ENCODE results near the gene IQCC. TPM values are rescaled to one million over a fixed set of nuclear protein-coding genes. Genes with fewer than 3 reads are reported as not detected.

IQCC gene
- polyA plus RNA-seq, 1 of the 3 experiments (the other 2 are of a cell fraction): 2.4 TPM

DNA sequence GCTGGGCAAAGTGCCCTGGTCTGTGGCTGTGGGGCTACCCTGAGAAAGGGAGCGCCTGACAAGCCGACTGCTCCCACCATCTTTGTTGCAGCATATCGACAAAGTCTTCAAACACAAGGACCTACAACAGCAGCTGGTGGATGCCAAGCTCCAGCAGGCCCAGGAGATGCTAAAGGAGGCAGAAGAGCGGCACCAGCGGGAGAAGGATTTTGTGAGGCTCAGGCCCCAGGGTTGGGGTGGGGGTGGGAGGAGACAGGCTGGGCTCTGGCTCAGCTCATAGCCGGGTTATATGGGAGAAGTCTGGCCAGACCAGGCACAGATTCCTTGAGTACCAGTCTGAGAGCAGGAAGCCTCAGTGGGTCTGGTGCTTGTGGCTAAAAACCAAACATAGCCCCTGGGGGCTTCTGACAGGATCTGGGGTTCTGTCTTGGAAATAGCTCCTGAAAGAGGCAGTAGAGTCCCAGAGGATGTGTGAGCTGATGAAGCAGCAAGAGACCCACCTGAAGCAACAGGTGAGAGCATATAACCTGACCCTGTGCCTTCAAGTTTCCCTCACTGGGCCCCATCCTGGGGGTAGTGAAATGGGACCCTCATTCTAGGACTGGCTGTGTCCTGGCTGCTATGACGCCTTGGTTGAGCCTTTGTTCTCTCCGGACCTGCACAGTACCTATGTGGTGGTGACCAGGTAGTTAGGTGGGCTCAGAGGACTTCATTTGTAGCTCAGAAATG is 13.1 kb upstream of the IQCC start (continued):
- no peak for TF ChIP-seq REST (IDR thresholded peaks at IDR 0.05; ENCODE audit: low read depth, low read length)

DNA sequence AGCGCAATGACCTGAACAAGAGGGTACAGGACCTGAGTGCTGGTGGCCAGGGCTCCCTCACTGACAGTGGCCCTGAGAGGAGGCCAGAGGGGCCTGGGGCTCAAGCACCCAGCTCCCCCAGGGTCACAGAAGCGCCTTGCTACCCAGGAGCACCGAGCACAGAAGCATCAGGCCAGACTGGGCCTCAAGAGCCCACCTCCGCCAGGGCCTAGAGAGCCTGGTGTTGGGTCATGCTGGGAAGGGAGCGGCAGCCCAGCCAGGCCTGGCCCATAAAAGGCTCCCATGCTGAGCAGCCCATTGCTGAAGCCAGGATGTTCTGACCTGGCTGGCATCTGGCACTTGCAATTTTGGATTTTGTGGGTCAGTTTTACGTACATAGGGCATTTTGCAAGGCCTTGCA is 10.5 kb upstream of the IQCC start:
- DNase-seq: no peak
- Histone ChIP-seq H2AFZ (ENCODE audit: low read depth) (no peak overlapping the region), H3K9me3 (no peaks in the 10 kb centered on the region), H3K4me2 (no peak overlapping the region), H3K4me3 (ENCODE audit: low read depth in 2 of 2, low read length in 1 of 2) (no peak overlapping the region), H3F3A (replicated peaks; ENCODE audit: insufficient read depth) (peaks cover 13% of the 10 kb centered on the region), H4K20me1 (ENCODE audit: insufficient read depth) (no peaks in the 10 kb centered on the region), H3K27me3 (ENCODE audit: insufficient read depth) (no peaks in the 10 kb centered on the region), H3K36me3 (replicated peaks in 1 of 2; ENCODE audit: control insufficient read depth in 1 of 2, insufficient read depth in 2 of 2, low read length in 1 of 2) (peaks cover 53 to 80% of the 10 kb centered on the region in 2 experiments), H3K79me2 (ENCODE audit: insufficient read depth) (no peaks in the 10 kb centered on the region), H3K9ac (no peak overlapping the region), H3K27ac (ENCODE audit: low read depth in 2 of 2, low read length in 1 of 2) (no peak overlapping the region), H3K9me2 (no peaks in the 10 kb centered on the region), H3K4me1 (ENCODE audit: control insufficient read depth in 1 of 2, insufficient read depth in 2 of 2, low read depth in 1 of 2, low read length in 1 of 2) (peaks cover 16 to 20% of the 10 kb centered on the region in 2 experiments; a peak in 3 of 4 replicates)
- 100% methylated on average over 2 of the region's 6 CpGs for WGBS (ENCODE audit: low lambda C conversion rate)
- ChIA-PET CTCF (no interaction called here), POLR2A (interaction anchor here (3.4 kb wide), 1 partner anchor 14 kb away, joined by 19 read pairs; the partner anchor contains the start of gene TXLNA)
- TF ChIP-seq EP300 (IDR thresholded peaks at IDR 0.05; ENCODE audit: borderline replicate concordance in 1 of 2, low read depth in 1 of 2, low read length in 1 of 2) (no peak), SIN3A (IDR thresholded peaks at IDR 0.05; ENCODE audit: borderline replicate concordance, low read depth, low read length) (no peak), FOSL2 (IDR thresholded peaks at IDR 0.05; ENCODE audit: borderline replicate concordance, low read depth) (no peak), PBX3 (IDR thresholded peaks at IDR 0.05) (no peak), MEF2A (IDR thresholded peaks at IDR 0.05; ENCODE audit: borderline replicate concordance, low read depth) (no peak), RFX5 (IDR thresholded peaks at IDR 0.05; ENCODE audit: low read length) (no peak), SMC3 (IDR thresholded peaks at IDR 0.05; ENCODE audit: low read depth, low read length) (no peak), RAD21 (IDR thresholded peaks at IDR 0.05; ENCODE audit: low read length) (no peak), YY1 (IDR thresholded peaks at IDR 0.05; ENCODE audit: low read depth) (no peak), FOXJ3 (CRISPR knock-in tag; IDR thresholded peaks at IDR 0.05) (no peak), CHD2 (IDR thresholded peaks at IDR 0.05; ENCODE audit: low read length, partially characterized antibody) (no peak), RCOR1 (IDR thresholded peaks at IDR 0.05; ENCODE audit: low read length) (no peak), FOXM1 (IDR thresholded peaks at IDR 0.05; ENCODE audit: low read depth) (no peak), GATA2 (CRISPR knock-in tag; IDR thresholded peaks at IDR 0.05) (no peak), GABPA (IDR thresholded peaks at IDR 0.05; ENCODE audit: low read depth) (no peak)
